HuH-7 (cell line): ENCODE data around the gene BLOC1S3.

Experiments
- DNase-seq: peaks from one replicate; pipeline ENCODE4 v3.0.0; 2011; ENCODE audit warnings: low spot score

BLOC1S3 gene

GRCh38 chr19:45182758-45183157, 4.2 kb downstream of the BLOC1S3 start:
- no peak for DNase-seq

GRCh38 chr19:45184115-45184514, 5.5 kb downstream of the BLOC1S3 start:
- no peak for DNase-seq

GRCh38 chr19:45186509-45187334, 8.1 kb downstream of the BLOC1S3 start:
- no peak for DNase-seq

- peak; percentile 72 for DNase-seq
Measured at GRCh38 chr19:45187421-45188100, 9.0 kb downstream of the BLOC1S3 start.

GRCh38 chr19:45189971-45190370, 11.4 kb downstream of the BLOC1S3 start:
- DNase-seq: no peak

GRCh38 chr19:45191375-45191774, 12.8 kb downstream of the BLOC1S3 start:
- DNase-seq: no peak

- no peak for DNase-seq
Measured at GRCh38 chr19:45195764-45196163, 17.2 kb downstream of the BLOC1S3 start.

GRCh38 chr19:45200568-45200967, 22.0 kb downstream of the BLOC1S3 start:
- no peak for DNase-seq

GRCh38 chr19:45202637-45203036, 24.1 kb downstream of the BLOC1S3 start:
- no peak for DNase-seq

- no peak for DNase-seq
Measured at GRCh38 chr19:45205810-45206209, 27.2 kb downstream of the BLOC1S3 start.

- no peak for DNase-seq
Measured at GRCh38 chr19:45206328-45206727, 27.7 kb downstream of the BLOC1S3 start.

- DNase-seq: no peak
Measured at GRCh38 chr19:45211751-45212381, 33.3 kb downstream of the BLOC1S3 start.

- no peak for DNase-seq
Measured at GRCh38 chr19:45213031-45213430, 34.4 kb downstream of the BLOC1S3 start.

- DNase-seq: no peak
Measured at GRCh38 chr19:45215391-45216191, 37.0 kb downstream of the BLOC1S3 start.

GRCh38 chr19:45216667-45217066, 38.1 kb downstream of the BLOC1S3 start:
- no peak for DNase-seq

GRCh38 chr19:45217193-45217956, 38.8 kb downstream of the BLOC1S3 start:
- no peak for DNase-seq

GRCh38 chr19:45217957-45218334, 39.4 kb downstream of the BLOC1S3 start:
- no peak for DNase-seq

GRCh38 chr19:45218426-45218825, 39.8 kb downstream of the BLOC1S3 start:
- DNase-seq: no peak

- DNase-seq: no peak
Measured at GRCh38 chr19:45218911-45219743, 40.5 kb downstream of the BLOC1S3 start.

- no peak for DNase-seq
Measured at GRCh38 chr19:45222724-45223123, 44.1 kb downstream of the BLOC1S3 start.

- no peak for DNase-seq
Measured at GRCh38 chr19:45223879-45224278, 45.3 kb downstream of the BLOC1S3 start.
